Stimulated activated CD8-positive, alpha-beta memory T cell treated with anti-CD3 and anti-CD28 coated beads, Interleukin-12 subunit alpha, Interleukin-12 subunit beta, amount 100 ng/mL, for 4 hours (primary cell): ENCODE measurements around the gene UGT1A3.
"Not testable (repeated sequence)": the region's sequence is repeated elsewhere in the genome, so short reads cannot be mapped to it uniquely, and the experiment has no call there.

Experiments used
- DNase-seq: peaks from one replicate; pipeline ENCODE4 v3.0.0-alpha.2; 2020; ENCODE audit warnings: low read depth

The UGT1A3 gene

GRCh38 chr2:233728723-233729301, at the start of gene UGT1A3:
UGT1A3 (plus strand) TSS chr2:233729042; CDS start chr2:233729127, 85 bp downstream.
- no peak for DNase-seq

- DNase-seq: no peak
Observed at GRCh38 chr2:233679196-233679595, 49.6 kb upstream of the UGT1A3 start.

GRCh38 chr2:233680361-233681045, 48.3 kb upstream of the UGT1A3 start:
- no peak for DNase-seq

GRCh38 chr2:233681521-233682099, 47.2 kb upstream of the UGT1A3 start, which contains the start of gene UGT1A7:
UGT1A7 (plus strand) TSS chr2:233681901; CDS start chr2:233681938, 37 bp downstream.
- no peak for DNase-seq

- no peak for DNase-seq
Observed at GRCh38 chr2:233684640-233685039, 44.2 kb upstream of the UGT1A3 start.

GRCh38 chr2:233686928-233687327, 41.9 kb upstream of the UGT1A3 start:
- no peak for DNase-seq

GRCh38 chr2:233688341-233688740, 40.5 kb upstream of the UGT1A3 start:
- no peak for DNase-seq

GRCh38 chr2:233689031-233689430, 39.8 kb upstream of the UGT1A3 start:
- no peak for DNase-seq

GRCh38 chr2:233689501-233689900, 39.3 kb upstream of the UGT1A3 start:
- no peak for DNase-seq

GRCh38 chr2:233690444-233690843, 38.4 kb upstream of the UGT1A3 start:
- no peak for DNase-seq

GRCh38 chr2:233691443-233692433, 37.1 kb upstream of the UGT1A3 start:
- no peak for DNase-seq

GRCh38 chr2:233692648-233693047, 36.2 kb upstream of the UGT1A3 start, which contains the start of gene UGT1A6:
UGT1A6 (plus strand) TSS chr2:233692890; CDS start chr2:233693005, 115 bp downstream.
- no peak for DNase-seq

GRCh38 chr2:233693963-233694362, 34.9 kb upstream of the UGT1A3 start:
- DNase-seq: no peak

GRCh38 chr2:233698740-233699139, 30.1 kb upstream of the UGT1A3 start:
- no peak for DNase-seq

- DNase-seq: no peak
Observed at GRCh38 chr2:233699424-233700027, 29.3 kb upstream of the UGT1A3 start.

- no peak for DNase-seq
Observed at GRCh38 chr2:233700028-233700635, 28.7 kb upstream of the UGT1A3 start.

- not testable (repeated sequence) for DNase-seq
Observed at GRCh38 chr2:233700842-233701241, 28.0 kb upstream of the UGT1A3 start.

GRCh38 chr2:233702238-233702637, 26.6 kb upstream of the UGT1A3 start:
- no peak for DNase-seq

- DNase-seq: no peak
Observed at GRCh38 chr2:233705911-233706506, 22.8 kb upstream of the UGT1A3 start.

- no peak for DNase-seq
Observed at GRCh38 chr2:233706720-233707119, 22.1 kb upstream of the UGT1A3 start.
